ENCODE results near the gene CIB2.

CIB2 gene

GRCh38 chr15:78129077-78129750, 2.0 kb downstream of the CIB2 start (continued):
- TF ChIP-seq INSM2 (tag by site-specific recombination; IDR thresholded peaks at IDR 0.05) (no peak), KLF1 (tag by site-specific recombination; IDR thresholded peaks at IDR 0.05) (no peak), ZNF776 (tag by site-specific recombination; IDR thresholded peaks at IDR 0.05; ENCODE audit: borderline replicate concordance) (no peak), RBAK (tag by site-specific recombination; IDR thresholded peaks at IDR 0.05) (no peak), ZNF112 (tag by site-specific recombination; IDR thresholded peaks at IDR 0.05) (no peak), TCF7L2 (IDR thresholded peaks at IDR 0.05; ENCODE audit: borderline replicate concordance, low read depth, low read length) (no peak), ZNF24 (tag by site-specific recombination; IDR thresholded peaks at IDR 0.05) (no peak), ZNF548 (tag by site-specific recombination; IDR thresholded peaks at IDR 0.05) (peak; percentile 96), ZBTB17 (tag by site-specific recombination; IDR thresholded peaks at IDR 0.05) (peak; percentile 43), ZNF302 (tag by site-specific recombination; IDR thresholded peaks at IDR 0.05; ENCODE audit: low read depth) (no peak), PRDM2 (tag by site-specific recombination; IDR thresholded peaks at IDR 0.05; ENCODE audit: borderline replicate concordance) (no peak), KLF7 (tag by site-specific recombination; IDR thresholded peaks at IDR 0.05; ENCODE audit: borderline replicate concordance) (no peak), ZIC2 (tag by site-specific recombination; IDR thresholded peaks at IDR 0.05) (no peak), ZNF629 (tag by site-specific recombination; IDR thresholded peaks at IDR 0.05) (no peak), PBX3 (CRISPR knock-in tag; IDR thresholded peaks at IDR 0.05) (no peak), GLIS2 (tag by site-specific recombination; IDR thresholded peaks at IDR 0.05) (peak; percentile 45), HIC1 (tag by site-specific recombination; IDR thresholded peaks at IDR 0.05) (peak; percentile 14; the same call in 1 of the 2 replicates), ZNF140 (tag by site-specific recombination; IDR thresholded peaks at IDR 0.05) (no peak), ZNF600 (tag by site-specific recombination; IDR thresholded peaks at IDR 0.05) (peak; percentile 48; the same call in 1 of the 2 replicates), ZNF155 (tag by site-specific recombination; IDR thresholded peaks at IDR 0.05) (no peak)
